GM21367 (cell line): ENCODE results near the gene HDLBP.

Source experiments
- ATAC-seq: cut with Tn5 transposase; IDR thresholded peaks from one replicate; pipeline ENCODE4 v1.9.1; 2021; ENCODE audit not compliant: unreplicated experiment

Gene HDLBP

GRCh38 chr2:241232736-241233575, 82.5 kb downstream of the HDLBP start:
- ATAC-seq: no peak

GRCh38 chr2:241230435-241230834, 85.0 kb downstream of the HDLBP start:
- no peak for ATAC-seq

DNA sequence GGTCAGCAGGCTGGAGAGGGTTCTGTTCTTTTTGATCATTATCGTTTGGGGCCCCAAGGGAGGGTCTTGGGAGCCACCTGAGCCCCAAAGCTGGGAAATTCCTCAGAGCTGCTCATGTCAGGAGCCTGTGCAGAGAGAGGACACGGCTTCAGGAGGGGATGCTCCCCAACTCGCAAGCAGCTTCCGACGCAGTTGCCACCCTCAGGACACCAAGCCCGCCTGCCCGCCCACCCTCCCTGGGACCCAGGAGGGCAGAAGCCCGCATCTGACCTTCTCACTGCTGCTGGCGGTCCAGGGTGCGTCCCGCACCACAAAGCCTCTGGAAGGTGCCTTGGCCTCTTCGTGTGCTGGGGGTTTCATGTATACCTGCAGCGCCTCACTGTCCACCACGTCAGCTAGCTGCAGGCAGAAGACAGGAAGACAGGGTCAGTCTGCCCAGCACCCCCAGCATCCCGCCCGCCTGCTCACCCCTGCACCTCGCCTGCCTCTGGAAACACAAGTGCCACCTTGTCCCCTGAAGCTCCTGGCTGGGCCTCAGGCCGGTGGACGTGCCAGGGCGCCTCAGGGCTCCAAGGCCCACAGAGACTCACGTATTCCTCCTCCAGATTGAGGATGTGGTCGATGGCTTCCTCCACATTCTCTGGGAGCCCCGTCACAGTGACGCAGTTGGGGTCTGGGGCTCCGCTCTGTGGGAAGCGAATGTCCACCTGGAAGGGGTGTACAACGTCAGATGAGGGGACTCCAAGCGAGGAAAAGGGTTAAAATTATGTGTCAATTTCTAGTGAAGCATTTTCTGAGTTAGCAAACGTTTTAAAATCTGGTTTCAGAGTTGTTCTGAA, 85.7 kb downstream of the HDLBP start:
- no peak for ATAC-seq

DNA sequence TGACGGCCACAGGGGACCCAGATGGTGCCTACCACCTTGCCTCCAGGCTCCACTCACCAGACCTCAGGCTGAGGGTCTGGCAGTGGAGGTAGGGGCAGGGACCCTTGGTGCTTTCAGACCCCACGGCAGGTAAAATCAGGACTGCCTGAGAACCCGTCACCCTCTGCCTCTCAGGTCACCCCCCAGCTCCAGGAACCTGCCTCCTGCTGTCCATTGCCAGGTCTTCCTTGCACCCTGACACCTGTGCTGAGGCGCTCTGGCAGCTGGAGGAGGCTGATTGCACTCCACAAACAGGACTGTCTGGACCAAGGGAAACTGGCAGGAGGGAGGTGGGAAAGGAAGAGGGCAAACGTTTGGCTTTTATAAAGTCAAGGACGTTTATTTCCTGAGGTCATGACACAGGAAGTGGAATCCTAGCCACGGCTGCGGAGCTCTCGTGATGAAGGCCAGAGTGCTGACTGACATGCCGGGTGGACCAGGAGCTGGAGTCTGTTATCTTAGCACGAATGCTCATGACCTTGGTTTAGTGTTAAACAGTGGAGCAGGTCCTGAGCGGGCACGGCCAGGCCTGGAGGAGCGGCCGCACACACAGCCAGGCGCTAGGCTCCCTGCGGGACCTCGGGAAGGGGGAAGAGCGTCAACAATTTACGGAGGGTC, 86.5 kb downstream of the HDLBP start:
- no peak for ATAC-seq

GRCh38 chr2:241228081-241228859, 87.2 kb downstream of the HDLBP start:
- no peak for ATAC-seq

GRCh38 chr2:241227594-241227993, 87.9 kb downstream of the HDLBP start:
- no peak for ATAC-seq

DNA sequence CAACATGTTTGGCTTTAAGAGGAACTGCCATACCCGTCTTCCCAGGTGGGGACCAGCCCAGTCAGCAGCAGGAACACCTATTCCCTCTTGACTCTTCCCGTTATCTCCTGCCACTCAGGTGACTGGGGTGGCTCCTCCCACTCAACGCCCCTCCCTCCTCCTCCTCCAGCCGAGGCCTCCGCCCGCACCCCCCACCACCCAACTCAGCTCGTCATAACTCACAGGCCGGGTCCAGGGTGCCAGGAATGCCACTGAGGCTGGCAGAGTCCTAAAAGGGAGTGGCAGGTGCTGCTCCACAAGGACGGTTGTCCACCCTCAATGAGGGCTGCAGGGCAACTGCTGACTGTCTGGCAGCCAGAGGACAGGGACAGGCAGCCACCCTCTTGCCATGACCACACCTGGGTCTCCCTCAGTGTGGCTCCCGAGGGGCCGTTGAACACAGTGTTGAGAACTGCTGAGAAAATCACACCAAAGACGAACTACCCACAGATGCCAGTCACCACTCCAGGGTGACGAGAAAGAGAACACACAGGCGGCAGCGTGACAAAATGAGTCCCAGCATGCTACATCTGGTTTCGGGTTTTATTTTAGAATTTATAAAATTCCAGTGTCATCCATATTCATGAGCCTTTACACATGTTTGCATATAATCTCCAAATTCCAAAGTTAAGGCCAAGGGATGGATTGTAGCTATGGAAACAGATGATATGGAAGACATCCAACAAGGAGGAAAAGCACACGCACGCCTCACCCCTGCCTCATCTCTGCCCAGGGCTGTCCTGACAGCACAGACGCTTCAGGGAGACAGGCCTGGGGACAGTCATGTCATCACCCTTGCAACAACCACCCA, 88.5 kb downstream of the HDLBP start:
- ATAC-seq: no peak

DNA sequence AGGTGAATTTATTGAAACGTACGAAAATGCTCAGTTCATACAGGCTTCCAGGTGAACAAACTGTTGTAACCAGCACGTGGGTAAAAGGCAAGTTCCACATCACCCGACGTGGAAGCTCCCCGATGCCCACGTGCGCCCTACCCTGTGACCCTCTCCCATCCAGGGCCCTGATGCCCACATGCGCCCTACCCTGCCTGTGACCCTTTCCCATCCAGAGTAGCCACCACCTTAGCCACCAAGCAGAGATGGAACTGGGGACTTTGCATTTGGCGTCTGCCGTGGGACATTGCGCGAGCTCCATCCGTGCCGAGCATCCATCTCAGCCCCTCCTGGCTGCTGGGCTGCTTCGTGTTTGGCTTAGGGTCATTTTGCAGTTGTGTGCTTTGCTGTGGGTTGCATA, 89.5 kb downstream of the HDLBP start:
- no peak for ATAC-seq

DNA sequence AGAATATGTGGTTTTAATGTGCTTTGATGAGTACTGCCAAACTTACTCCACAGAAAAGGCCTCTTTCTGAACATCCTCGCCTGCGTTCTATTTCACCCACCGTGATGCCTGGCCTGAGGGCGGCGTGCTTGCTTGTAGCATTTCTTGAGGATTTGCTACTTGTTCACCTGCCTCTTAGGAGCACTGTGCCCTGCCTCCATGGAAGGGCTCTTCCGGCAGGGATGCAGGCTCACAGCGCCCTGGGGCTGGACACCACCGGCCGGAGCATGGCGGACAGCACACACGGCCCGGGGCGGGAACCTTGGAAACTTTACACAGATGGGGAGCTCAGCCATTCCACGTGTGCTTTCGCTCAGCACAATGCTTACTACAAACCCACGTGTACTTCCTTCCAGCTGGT, 89.9 kb downstream of the HDLBP start:
- ATAC-seq: no peak

DNA sequence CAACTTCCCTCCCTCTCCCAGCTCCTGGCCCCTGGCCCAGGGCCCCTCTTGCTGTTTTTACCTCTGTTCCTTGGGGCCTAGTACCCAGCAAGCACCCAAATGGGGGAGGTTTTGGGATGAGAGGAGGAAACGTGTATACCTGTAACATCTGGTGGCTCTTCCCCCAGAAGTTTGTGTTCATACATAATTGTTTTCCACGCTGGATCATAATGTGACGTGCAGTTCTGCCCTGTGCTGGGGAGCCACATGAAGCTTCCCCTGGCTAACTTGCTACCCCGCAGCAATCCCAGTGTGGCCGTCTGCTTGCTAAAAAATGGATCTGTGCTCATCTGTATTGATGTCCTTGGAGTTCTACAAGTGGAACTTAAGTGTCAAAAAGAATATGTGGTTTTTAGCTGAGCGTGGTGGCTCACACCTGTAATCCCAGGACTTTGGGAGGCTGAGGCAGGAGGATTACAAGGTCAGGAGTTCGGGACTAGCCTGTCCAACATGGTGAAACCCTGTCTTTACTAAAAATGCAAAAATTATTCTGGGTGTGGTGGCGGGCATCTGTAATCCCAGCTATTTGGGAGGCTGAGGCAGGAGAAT, 90.5 kb downstream of the HDLBP start:
- ATAC-seq: no peak

GRCh38 chr2:241224018-241224850, 91.2 kb downstream of the HDLBP start:
- ATAC-seq: no peak

DNA sequence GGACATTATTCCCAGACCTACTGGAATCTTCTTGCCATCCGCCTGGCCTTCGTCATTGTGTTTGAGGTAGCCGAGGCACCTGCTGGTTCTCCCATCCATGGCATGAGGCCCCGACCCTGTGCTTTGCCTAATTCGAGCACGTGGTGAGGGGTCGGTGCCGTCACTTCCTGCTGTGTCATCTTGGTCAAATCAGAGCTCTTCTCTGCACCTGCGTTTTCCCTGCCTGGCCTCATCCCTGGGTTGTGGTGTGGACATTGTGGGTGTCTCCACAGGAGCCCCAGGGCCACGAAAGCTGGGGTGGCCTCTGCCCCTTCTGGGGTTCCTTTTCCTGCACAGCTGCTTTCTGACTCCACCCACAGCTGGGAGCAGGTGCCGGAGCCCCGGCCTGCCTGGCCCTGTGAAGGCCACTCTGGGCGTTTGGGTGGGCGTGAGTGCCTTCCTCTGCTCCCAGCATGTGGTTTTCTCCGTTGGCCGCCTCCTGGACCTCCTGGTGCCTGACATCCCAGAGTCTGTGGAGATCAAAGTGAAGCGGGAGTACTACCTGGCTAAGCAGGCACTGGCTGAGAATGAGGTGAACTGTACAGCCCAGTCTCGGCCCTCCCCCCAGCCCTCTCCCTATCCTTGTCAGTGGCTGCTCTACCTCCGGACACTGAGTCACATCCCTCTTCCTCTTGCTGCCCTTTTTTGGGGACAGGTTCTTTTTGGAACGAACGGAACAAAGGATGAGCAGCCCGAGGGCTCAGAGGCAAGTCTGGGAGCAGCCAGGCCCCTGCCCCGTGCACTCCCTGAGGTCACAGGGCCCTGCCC, 92.1 kb downstream of the HDLBP start:
- no peak for ATAC-seq

GRCh38 chr2:241219856-241220356, 95.6 kb downstream of the HDLBP start:
- ATAC-seq: no peak

DNA sequence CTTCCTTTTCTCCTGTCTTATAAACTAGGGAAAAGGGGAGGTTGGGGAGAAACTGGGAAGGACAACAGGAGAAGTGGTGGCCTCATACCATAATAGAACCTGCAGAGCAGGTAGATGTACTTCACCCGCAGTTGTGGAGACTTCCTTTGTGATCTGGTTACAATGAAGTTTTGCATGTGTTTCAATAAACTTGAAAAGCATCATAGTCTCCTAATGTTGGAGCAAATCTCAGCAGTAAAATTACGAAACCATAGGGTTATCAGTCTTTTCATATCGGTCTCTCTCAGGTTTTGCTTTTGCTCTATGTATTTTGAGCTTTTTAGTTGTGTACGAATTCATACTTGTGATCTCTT, 96.5 kb downstream of the HDLBP start:
- ATAC-seq: no peak

GRCh38 chr2:241218131-241219029, 97.1 kb downstream of the HDLBP start:
- ATAC-seq: no peak

GRCh38 chr2:241217320-241218031, 98.0 kb downstream of the HDLBP start:
- no peak for ATAC-seq
